Stimulated activated CD4-positive, alpha-beta T cell treated with anti-CD3 and anti-CD28 coated beads, TNF-alpha, amount 100 ng/mL, for 4 hours (primary cell): Measurements from ENCODE around the gene PRKACB.

ENCODE experiments used
- DNase-seq, 3 experiments: peaks; one replicate each; pipeline ENCODE4 v3.0.0-alpha.2; 2020; ENCODE audit warnings: low read depth in 3 of 3

PRKACB gene

DNA sequence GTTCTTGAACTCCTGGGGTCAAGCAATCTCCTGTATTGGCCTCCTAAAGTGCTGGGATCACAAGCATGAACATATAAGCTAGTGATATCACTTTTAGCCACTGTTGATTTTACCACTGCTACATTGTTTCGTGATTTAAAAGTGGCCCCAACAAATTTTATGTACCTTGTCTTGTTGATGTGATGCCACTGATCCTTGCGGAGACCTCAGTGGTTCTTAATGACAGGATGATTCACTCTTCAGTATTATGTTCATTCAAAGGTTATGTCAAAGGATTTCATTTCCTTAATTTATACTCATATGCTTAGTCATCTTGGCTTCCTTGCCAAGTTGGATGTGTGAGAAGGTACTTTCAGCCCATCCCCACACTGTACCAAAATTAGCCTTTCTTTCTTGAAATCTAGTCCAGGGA is 12.1 kb downstream of the PRKACB start:
- no peak for DNase-seq

DNA sequence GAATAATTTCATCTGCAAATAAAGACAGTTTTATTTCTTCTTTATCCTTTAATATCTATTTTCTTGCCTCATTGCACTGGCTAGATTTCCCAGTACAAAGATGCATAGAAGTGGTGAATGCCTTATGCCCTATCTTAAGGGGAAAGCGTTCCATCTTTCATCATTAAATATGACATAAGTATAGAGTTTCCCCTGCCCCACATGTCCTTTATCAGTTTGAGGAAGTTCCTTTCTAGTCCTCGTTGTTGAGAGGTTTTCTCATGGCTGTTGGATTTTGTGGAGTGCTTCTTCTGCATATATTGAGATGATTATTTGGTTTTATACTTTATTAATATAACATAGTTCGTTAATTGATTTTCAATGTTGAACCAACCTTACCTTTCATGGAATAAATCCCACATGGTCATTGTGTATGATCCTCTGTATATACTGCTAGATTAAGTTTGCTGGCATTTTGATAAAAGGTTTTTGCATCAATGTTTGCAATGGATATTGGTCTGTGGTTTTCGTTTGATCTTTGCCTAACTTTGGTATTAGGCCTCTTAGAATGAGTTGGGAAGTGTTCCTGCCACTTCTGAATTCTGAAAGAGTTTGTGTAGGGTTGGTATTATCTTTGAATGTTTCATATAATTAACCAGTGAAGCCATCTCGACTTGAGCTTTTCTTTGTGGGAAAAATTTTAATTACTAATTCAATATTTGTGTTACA is 15.6 kb downstream of the PRKACB start:
- no peak for DNase-seq

DNA sequence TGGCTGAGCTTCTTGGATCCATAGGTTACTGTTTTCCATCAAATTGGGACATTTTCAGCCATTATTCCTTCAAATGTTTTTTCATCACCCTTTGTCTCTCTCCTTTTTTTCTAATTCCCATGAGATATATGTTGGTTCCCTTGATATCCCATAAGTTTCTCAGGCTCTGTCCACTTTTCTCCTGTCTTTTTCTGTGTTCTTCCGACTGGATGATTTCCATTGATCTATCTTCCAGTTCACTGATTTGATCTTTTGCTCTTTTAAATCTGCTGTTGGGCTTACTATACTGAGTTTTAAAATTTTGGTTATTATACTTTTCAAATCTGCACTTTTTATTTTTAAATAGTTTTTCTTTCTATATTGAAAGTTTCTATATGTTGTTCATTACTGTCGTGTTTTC is 18.2 kb downstream of the PRKACB start:
- DNase-seq: no peak

DNA sequence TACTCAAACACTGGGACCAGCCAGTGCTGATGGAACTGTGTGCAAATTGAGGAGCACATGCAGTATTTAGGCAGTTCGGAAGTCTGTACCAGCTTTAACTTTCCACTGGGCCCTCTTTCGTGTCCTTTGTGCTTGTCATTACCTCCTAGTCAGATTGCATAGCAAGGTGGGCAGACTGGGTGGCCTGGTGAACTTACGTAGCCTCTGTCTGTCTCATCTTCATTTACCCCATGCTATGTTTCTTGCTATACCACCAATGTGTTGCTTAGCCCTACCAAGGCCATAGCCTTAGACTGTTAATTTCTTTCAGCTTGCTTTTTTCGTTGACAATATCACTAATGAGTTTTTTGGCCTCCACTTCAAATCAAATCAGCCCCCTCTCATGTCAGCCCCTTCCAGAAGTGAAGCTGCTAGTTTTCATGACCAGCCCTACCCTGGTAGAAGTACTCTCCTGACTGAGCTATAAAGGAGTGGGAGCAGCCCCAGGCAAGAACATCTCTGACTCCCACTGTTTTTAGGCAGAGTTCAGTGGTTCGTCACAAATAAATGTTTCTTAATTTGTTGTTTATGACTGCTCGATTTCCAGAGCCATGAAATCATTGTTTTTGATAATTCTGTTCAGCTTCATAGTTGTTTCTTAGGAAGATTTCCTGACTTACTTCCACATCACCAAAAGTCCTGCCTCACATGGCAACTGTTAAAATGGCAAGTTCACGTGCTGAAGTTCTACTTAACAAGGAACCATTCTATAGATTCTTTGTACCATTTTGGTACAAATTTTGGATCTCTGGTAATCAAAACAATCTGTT is 19.3 kb downstream of the PRKACB start:
- DNase-seq: no peak

DNA sequence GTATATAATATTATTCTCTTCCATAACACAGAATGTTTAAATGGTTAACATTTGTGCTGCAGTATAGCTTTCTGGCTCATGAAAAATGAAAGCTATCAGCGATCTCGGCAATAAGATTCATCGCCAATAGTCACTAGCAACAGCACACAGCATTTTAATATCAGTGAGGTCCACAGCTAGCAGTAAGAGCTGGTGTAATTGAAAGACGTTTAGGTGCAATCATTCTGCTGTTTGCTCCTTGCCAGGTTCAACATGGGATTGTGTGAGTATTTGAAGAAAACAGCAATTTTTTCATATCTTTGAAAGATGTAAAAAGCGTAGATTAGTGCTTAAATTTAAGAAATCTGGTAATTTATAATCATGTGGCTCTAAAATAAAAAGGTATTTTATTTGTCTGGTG is 20.1 kb downstream of the PRKACB start:
- DNase-seq: no peak

DNA sequence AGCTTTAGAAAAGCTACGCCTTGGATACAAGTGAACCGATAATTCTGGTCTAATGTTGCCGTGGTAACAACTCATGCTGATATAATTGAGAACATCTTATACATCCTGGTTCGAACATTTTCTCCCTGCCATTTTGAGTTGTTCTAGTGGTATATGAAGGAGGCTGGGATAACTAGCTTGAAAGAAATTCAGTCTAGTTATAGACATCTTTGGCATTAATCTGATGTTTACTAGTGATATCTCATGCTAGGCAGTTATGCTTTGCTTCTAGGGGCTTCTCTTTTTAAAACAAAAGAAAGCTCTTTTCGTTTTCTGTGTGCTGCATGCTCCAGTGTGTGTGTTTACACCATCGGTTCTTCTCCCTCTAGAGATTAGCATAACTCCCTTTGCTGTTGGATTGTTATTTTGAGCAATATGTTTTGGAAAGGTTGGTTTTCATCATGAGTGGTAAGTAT is 20.5 kb downstream of the PRKACB start:
- DNase-seq: no peak

DNA sequence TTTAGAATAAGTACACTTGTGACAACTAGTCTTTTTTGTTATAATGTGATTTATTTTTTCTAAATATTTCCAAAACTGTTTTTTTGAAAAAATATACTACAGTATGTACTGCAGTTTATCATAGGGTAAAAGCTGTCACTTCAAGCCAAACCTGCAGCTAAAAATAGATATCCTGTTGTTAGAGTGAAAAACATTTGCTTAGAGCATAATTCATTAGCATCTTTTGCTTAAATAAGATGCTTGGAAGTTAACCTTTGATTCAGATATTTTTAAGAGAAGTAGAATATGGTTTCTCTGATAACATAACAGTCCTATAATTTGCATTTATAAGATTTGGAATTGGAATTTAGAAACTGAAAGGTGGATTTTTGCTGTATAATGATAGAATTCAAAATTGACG is 21.5 kb downstream of the PRKACB start:
- DNase-seq: no peak

DNA sequence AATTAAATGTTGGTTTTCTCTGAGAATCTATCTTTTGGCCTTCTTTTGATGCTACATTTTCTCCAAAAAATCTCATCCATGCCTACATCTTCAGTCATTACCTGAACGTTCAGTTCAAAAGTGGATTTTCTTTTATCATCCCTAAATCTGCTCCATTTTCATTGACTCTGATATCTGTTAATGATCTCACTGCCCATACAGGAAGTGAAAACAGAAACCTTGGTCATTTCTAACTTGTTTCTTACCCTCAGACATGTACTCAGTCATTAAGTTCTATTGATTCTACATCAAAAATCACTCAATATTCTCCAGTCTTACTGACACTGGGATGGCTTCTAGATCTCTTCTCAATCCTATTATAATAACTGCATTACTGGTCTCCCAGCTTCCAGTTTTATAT is 22.7 kb downstream of the PRKACB start:
- no peak for DNase-seq

DNA sequence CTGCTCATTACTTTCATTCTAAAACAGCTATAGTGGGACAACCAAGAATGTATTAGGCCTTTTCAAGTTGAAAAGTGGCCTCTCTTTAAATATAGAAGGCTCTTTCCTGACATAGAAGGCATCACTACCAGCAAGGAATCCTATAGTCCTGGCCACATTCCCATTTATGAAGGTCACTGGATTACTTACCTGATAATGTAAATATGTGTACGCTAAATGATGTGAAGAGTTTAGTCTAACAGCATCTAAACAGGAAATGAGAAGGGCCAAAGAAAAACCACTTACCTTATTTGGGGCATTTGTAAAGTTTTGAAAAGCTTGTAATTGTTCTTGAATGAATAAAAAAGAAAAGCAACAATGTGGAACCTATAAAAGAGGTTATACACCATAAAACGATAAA is 24.7 kb downstream of the PRKACB start:
- no peak for DNase-seq

DNA sequence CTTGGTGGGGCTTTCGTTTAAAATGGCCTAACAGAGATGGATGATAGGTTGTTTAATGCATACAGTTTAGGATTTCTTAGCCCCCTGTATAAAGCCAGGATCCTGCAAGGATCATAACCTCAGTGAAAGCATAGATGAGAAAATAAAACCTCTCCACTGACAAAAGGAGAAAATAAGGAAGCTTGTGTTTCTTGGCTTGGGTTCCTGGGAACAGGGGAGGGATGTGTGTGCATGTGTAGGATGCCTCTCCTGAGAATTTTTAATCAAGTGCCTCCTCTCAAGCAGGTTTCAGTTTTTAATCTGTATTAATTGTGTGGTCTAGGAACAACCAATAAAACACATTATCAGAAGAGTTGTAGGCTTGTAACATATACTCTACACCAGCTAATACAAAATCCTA is 26.1 kb downstream of the PRKACB start:
- DNase-seq: no peak

DNA sequence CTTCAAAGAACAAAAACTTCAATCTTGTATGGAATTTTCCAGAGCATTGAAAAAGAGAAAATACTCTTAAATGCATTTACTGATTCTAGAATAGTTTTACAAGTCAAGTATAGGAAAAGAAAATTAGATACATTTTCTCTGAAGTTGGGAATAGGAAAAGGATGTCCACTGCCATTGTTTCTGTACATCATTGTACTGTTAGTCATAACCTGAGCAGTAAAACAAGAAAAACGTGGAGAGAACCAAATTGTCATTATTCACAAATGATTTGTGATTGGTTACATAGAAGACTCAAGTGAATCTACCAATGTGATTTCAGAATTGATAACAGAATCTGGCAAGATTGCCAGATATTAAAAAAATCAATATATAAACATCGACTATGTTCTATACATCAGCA is 27.4 kb downstream of the PRKACB start:
- DNase-seq: no peak

DNA sequence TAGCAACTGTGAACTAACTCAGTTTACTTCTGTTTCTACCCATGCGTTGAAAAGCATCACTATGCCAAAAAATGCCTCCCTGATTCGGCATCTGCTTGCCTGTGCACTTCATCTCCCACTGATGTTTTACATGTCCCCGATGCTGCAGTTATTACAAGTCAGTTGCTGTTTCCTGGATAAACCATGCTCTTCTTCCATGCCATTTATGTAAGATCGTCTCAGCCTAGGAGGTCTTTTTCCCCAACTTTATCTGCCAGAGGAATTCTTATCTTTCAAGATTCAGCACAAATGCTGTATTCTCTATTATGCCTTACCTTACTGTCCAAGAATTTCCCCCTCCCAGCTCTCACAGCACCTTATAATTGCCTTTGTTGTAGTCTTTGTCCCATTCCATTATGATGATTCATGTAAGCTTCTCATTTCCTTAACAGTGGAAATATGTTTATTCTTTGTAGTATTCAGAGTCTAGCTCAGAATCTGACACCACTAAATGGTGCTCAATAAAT is 30.0 kb downstream of the PRKACB start:
- DNase-seq: no peak

DNA sequence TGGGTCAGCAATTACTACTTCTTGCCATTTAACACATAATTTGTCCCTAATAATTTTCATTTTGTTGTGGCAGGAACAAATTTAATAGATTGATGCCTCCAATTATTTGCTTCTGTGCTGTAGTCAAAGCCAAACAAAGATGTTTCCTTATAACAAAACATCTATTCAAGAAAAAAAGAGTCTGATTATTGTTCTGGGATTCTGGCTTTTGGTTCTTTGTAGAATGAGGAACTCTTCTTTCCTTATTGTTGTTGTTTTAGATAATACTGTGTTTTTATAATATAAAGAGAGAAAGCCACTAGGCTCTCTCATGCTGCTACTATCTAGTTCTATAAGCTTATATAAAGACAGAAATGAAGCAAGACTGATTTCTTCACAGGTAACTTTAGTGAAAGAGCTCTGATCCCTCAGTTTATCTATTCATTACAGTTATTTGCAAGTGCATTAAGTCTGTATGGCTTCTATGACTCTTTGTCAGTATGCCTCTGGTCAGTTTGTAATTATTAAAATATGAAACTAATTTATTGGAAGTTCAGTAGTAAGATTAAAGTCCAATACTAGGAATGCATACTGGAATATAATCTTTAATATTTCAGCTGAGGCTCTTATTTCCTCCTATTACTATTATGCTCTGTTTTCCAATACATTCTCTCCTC is 37.4 kb downstream of the PRKACB start:
- no peak for DNase-seq

DNA sequence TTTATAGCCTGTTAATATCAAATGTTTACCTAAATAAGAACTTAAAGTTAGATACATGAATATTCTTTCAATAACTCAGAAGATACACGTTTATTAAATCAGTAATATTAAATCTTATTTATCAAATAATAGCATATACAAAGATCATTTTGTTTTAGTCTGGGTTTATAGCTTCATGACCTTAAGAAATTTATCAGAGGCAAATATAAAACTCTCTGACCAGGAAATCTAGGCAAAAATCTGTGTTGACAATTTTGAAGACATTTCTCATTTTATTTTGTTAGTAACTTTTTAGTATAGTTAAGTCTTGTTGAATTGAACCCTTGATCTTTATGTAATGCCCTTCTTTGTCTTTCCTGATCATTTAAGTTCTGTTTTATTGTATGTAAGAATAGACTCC is 46.4 kb downstream of the PRKACB start:
- DNase-seq: no peak

DNA sequence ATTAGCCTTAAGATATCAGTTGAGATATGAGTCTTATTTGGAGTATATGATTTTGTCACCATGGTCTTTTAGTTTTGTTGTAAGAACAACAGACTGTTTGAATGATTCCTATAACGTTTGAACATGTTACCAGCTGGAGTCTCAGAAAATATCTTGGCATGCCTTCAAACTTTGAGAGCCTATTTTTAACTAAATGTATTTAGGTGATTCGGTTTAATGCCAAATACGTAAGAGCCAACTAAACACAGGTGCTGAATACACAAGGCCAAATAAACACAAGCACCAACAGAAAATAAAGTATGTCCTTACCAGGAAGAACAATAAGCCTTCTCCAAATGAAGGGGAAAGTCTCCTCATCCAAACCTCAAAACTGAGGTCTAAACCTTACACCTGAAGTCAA is 48.6 kb downstream of the PRKACB start:
- no peak for DNase-seq

DNA sequence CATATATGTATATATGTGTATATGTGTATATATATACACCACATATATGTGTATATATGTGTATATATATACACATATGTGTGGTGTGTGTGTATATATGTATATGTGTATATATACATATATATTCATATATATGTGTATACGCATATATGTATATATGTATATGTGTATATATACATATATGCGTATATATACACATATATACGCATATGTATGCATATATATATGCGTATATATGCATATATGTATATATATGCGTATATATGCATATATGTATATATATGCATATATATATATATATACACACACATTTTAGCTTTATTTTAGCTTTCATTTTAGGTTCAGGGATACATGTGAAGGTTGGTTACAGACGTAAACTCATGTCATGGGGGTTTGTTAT is 54.8 kb downstream of the PRKACB start:
- no peak for DNase-seq

DNA sequence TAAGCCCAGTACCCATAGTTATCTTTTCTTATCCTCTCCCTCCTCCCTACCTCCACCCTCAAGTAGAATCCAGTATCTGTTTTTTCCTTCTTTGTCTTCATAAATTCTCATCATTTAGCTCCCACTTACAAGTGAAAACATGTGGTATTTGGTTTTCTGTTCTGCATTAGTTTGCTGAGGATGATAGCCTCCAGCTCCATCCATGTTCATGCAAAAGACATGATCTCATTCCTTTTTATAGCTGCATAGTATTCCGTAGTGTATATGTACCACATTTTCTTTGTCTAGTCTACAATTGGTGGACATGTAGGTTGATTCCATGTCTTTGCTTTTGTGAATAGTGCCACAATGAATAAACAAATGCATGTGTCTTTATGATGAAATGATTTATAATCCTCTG is 55.2 kb downstream of the PRKACB start:
- no peak for DNase-seq

DNA sequence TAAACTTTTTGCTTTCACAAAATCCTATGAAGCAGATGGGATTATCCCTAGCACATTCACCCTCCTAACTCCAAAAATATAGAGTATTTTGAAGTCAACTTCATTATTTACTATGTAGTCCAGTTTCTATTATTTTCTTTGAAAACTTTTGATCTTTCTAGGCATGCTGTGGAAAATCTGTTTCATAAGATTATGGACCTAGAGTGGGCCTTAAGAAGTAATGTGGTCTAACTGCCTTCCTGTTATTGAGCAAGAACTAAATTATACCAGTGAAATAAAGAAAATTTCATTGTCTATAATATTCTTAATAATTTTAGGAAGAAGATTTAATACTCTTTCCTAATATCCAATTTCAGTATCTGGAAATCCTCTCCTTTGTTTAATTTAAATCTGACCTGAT is 58.1 kb downstream of the PRKACB start:
- DNase-seq: no peak

DNA sequence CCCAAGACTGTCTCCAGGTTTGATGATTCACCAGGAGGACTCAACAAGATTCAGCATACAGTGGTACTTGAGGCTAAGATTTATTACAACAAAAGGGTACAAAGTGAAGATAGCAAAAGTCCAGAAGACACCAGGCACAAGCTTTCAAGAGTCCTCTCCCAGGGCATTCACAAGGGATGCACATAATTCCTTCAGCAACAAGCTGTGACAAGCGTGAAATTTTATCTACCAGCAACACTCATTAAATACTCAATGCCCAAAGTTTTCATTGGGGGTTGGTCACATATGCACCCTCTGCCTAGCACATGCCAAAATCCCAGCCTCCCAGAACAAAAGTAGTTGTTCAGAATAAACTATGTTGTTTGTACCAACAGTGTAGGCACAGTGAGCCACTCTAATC is 62.3 kb downstream of the PRKACB start:
- no peak for DNase-seq

DNA sequence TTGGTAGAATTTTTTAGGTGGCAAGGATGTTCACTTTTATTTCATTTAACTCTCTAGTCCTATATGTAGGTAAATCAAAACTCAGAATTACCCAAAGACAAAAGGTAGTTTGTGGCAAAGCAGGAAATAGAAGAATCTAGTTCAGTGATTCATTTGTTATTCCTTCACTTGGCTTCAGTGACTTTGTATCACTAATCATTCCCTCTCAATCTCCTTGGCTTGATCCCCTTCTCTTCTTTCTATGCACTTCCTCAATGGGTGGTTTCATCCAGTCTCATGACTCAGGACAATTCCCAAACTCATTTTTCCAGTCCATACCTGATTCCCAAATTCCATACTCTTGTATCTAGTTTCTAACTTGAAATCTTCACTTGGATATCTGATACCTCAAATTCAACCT is 64.9 kb downstream of the PRKACB start:
- DNase-seq: no peak

DNA sequence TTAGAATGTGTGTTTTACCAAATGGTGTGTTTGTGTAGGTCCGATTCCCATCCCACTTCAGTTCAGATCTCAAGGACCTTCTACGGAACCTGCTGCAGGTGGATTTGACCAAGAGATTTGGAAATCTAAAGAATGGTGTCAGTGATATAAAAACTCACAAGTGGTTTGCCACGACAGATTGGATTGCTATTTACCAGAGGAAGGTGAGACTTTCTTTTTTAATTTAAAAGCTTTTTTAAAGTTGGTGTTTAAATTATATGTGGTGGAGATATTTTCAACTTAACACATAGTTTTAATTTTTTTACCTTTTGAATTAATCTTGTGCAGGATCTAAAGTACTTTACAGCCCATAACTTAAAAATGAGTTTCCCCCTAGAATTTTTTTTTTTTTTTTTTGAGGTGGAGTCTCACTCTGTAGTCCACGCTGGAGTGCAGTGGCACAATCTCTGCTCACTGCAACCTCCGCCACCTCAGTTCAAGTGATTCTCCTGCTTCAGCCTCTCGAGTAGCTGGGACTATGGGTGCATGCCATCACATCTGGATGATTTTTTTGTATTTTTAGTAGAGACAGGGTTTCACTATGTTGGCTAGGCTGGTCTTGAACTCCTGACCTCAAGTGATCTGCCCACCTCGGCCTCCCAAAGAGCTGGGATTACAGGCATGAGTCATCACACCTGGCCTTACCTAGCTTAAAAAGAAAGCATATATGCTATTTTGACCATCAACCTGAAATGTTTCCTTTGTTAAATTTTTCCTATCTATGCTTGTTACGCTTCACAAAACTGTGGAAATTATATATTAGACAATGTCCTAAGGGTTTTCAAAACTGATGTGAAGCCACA is 70.3 kb downstream of the PRKACB start:
- no peak for DNase-seq

DNA sequence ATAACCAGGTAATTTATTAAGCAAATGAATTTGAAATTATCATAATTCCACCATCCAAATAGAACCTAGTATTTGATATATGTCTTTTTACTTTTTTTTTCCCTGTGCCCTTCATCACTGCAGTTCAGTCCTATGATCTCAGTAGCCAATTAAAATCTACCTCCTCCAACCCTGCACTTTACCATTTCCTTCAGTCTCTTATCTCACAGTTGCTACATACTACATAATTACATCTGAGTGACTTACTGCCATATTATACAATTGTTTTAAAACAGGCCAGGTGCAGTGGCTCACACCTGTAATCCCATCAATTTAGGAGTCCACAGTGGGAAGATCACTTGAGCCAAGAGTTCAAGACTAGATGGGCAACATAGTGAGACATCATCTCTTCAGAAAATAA is 73.2 kb downstream of the PRKACB start:
- DNase-seq: no peak
